ENCODE results near the gene DUSP6.

The DUSP6 gene

GRCh38 chr12:89357297-89357730 is 5.0 kb upstream of the DUSP6 start:
- Histone ChIP-seq H3K27ac (no peak overlapping the region), H3K4me3 (no peak overlapping the region)
- TF ChIP-seq CTCF (IDR thresholded peaks at IDR 0.05), result no peak
- no peak for DNase-seq (ENCODE audit: low spot score)

- DNase-seq (ENCODE audit: low spot score), result no peak
- no peak for TF ChIP-seq CTCF (IDR thresholded peaks at IDR 0.05)
- Histone ChIP-seq H3K4me3 (peak overlapping the region; percentile 97), H3K27ac (no peak overlapping the region)
Observed at GRCh38 chr12:89356069-89356665, 3.9 kb upstream of the DUSP6 start.

- TF ChIP-seq CTCF (IDR thresholded peaks at IDR 0.05), result peak; percentile 11
- H3K27ac ChIP-seq, result peak overlapping the region; percentile 97 to 100
Observed at GRCh38 chr12:89355243-89356068, 3.2 kb upstream of the DUSP6 start.

GRCh38 chr12:89354612-89355067 is 2.3 kb upstream of the DUSP6 start:
- H3K4me3 ChIP-seq, result peak overlapping the region; percentile 97
- no peak for TF ChIP-seq CTCF (IDR thresholded peaks at IDR 0.05)
- H3K27ac ChIP-seq, result peak overlapping the region; percentile 97 to 100
- no peak for DNase-seq (ENCODE audit: low spot score)

More at GRCh38 chr12:89355243-89356068, 3.2 kb upstream of the DUSP6 start:
- no peak for DNase-seq (ENCODE audit: low spot score)
- peak overlapping the region; percentile 97 for H3K4me3 ChIP-seq

- Histone ChIP-seq H3K4me3 (peak overlapping the region; percentile 97), H3K27ac (peak overlapping the region; percentile 97 to 100)
- no peak for TF ChIP-seq CTCF (IDR thresholded peaks at IDR 0.05)
- DNase-seq (ENCODE audit: low spot score), result peak; percentile 88
Observed at GRCh38 chr12:89353823-89354611, 1.7 kb upstream of the DUSP6 start.

- Histone ChIP-seq H3K27ac (peak overlapping the region; percentile 97 to 100), H3K4me3 (peak overlapping the region; percentile 97)
- no peak for TF ChIP-seq CTCF (IDR thresholded peaks at IDR 0.05)
- DNase-seq (ENCODE audit: low spot score), result peak; percentile 87
Observed at GRCh38 chr12:89353188-89353822, 1.0 kb upstream of the DUSP6 start.
